Ascending aorta (tissue), 2 donors: ENCODE data around the gene RNASE12. TPM values are rescaled to one million over a fixed set of nuclear protein-coding genes. Genes with fewer than 3 reads are reported as not detected.

ENCODE experiments used
- DNase-seq, 2 donors: peaks; one replicate each; pipeline ENCODE4 v3.0.0-alpha.2; 2019; ENCODE audit warnings: low spot score in 2 of 2
- H3K27ac ChIP-seq, 2 donors: fragments of 200-600 bp; sonication (generic); one replicate each; pipeline ENCODE4 v1.5.1; 2016 to 2017; ENCODE audit warnings: mild to moderate bottlenecking in 1 of 2
- H3K27me3 ChIP-seq: fragments of 200-600 bp; sonication (generic); one replicate; pipeline ENCODE4 v1.5.1; 2017
- H3K36me3 ChIP-seq, 2 donors: fragments of 200-600 bp; sonication (generic); one replicate each; pipeline ENCODE4 v1.5.1; 2016
- H3K4me1 ChIP-seq, 2 donors: fragments of 200-600 bp; sonication (generic); one replicate each; pipeline ENCODE4 v1.5.1; 2016 to 2017; ENCODE audit warnings: mild to moderate bottlenecking in 1 of 2
- H3K4me3 ChIP-seq, 2 donors: fragments of 200-600 bp; sonication (generic); one replicate each; pipeline ENCODE4 v1.5.1; 2016 to 2017; ENCODE audit warnings: mild to moderate bottlenecking in 1 of 2
- H3K9me3 ChIP-seq, 2 donors: fragments of 200-600 bp; sonication (generic); one replicate each; pipeline ENCODE4 v1.5.1; 2016
- intact Hi-C: fragments of 100-400 bp; cut with DNase I; formaldehyde crosslinking; loops from one replicate; pipeline ENCODE4 v1.15.1; 2023
- total RNA-seq: library from RNA; depleted of rRNA; stranded (reverse); fragments of >200 nt; gene quantifications from one replicate; pipeline ENCODE4 v1.1.0, GENCODE V29; 2016
- TF ChIP-seq, protein P1 (sequence below), 3 experiments: fragments of 200-600 bp in 2 of 3; fragments of 450-650 bp in 1 of 3; sonication (generic) in 2 of 3; IDR thresholded peaks; one replicate each; pipeline ENCODE4 v1.5.1; 2016 to 2019; ENCODE audit warnings: antibody characterized with exemption in 3 of 3, mild to moderate bottlenecking in 1 of 3, moderate library complexity in 1 of 3

The RNASE12 gene
- total RNA-seq, 1 donor from 2014 or later = not detected

- H3K27me3 ChIP-seq = no peaks in the 10 kb centered on the region
- no peak overlapping the region for H3K4me3 ChIP-seq
- H3K27ac ChIP-seq = no peak overlapping the region
- no peaks in the 10 kb centered on the region for H3K9me3 ChIP-seq
- TF ChIP-seq, protein P1, sequence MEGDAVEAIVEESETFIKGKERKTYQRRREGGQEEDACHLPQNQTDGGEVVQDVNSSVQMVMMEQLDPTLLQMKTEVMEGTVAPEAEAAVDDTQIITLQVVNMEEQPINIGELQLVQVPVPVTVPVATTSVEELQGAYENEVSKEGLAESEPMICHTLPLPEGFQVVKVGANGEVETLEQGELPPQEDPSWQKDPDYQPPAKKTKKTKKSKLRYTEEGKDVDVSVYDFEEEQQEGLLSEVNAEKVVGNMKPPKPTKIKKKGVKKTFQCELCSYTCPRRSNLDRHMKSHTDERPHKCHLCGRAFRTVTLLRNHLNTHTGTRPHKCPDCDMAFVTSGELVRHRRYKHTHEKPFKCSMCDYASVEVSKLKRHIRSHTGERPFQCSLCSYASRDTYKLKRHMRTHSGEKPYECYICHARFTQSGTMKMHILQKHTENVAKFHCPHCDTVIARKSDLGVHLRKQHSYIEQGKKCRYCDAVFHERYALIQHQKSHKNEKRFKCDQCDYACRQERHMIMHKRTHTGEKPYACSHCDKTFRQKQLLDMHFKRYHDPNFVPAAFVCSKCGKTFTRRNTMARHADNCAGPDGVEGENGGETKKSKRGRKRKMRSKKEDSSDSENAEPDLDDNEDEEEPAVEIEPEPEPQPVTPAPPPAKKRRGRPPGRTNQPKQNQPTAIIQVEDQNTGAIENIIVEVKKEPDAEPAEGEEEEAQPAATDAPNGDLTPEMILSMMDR (IDR thresholded peaks at IDR 0.05) = no peak
- H3K4me1 ChIP-seq = no peaks in the 10 kb centered on the region
- intact Hi-C loops = no loop called here
- no peaks in the 10 kb centered on the region for H3K36me3 ChIP-seq
- no peak for DNase-seq
These were observed 31.7 kb downstream of the RNASE12 start for GRCh38 chr14:20559461-20559904.

- Histone ChIP-seq H3K27me3 (no peaks in the 10 kb centered on the region), H3K4me1 (no peaks in the 10 kb centered on the region), H3K4me3 (no peak overlapping the region), H3K9me3 (no peaks in the 10 kb centered on the region), H3K36me3 (no peaks in the 10 kb centered on the region), H3K27ac (no peak overlapping the region)
- TF ChIP-seq, protein P1 (IDR thresholded peaks at IDR 0.05) = no peak
- intact Hi-C loops = no loop called here
- DNase-seq = no peak
These were observed 34.0 kb downstream of the RNASE12 start for GRCh38 chr14:20557212-20557542.

DNA sequence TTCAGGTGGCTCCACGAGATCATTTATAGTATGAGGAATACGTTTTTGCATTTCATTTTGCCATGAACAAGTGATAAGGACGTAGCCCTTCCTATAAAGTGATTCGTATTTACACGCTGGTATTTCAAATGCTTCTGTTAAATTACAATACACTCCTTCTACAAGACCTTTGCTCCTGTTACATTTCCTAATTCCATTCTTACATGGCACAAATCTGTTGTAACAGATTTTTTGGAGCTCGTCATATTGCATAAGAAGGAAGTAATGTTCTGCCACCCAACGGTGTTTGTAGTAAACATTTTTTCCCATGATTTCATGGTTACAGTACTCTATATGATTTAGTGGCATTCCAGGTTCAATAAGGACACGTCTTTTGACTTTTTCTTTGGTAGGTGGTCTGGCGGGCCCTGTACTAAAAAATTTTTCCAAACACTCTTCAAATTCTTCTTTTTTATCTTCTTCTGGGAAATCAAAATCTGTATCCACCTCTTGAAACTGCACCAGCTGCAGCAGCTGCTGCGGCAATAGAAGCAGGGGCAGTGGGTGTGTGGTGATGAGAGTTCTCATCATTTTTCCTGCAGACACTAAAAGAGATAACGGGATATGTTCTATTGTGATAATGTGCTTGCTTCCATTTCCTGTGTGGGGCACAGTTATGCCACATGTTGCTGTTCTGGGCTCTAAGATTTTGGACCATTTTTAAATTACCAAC lies 34.5 kb downstream of the RNASE12 start:
- Histone ChIP-seq H3K27ac (no peak overlapping the region), H3K4me3 (no peak overlapping the region), H3K27me3 (no peaks in the 10 kb centered on the region), H3K4me1 (no peaks in the 10 kb centered on the region), H3K36me3 (no peaks in the 10 kb centered on the region), H3K9me3 (no peaks in the 10 kb centered on the region)
- no peak for DNase-seq
- intact Hi-C loops = no loop called here
- TF ChIP-seq, protein P1 (IDR thresholded peaks at IDR 0.05) = no peak

DNA sequence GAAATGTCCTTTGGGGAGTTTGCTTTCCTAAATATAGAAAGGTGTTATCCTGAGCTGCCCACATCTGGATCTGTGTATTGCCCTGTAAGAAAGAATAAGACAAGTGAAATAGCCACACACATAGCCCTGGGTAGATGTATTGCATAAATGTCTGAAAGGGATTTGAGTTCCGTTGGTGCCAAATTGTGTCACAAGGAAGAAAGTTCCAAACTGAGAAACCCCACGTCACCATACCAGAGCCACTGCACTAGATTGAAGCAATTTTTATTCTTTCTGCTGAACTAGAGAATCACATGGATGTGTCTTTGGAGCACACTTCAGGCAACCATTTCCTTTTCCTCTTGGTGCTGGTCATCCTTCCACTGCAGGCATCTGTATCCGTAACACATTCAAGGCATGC lies 35.3 kb downstream of the RNASE12 start:
- no peak overlapping the region for H3K27ac ChIP-seq
- intact Hi-C loops = no loop called here
- H3K9me3 ChIP-seq = no peaks in the 10 kb centered on the region
- H3K36me3 ChIP-seq = no peaks in the 10 kb centered on the region
- no peak overlapping the region for H3K4me3 ChIP-seq
- TF ChIP-seq, protein P1 (IDR thresholded peaks at IDR 0.05) = no peak
- DNase-seq = no peak
- H3K27me3 ChIP-seq = no peaks in the 10 kb centered on the region
- no peaks in the 10 kb centered on the region for H3K4me1 ChIP-seq

DNA sequence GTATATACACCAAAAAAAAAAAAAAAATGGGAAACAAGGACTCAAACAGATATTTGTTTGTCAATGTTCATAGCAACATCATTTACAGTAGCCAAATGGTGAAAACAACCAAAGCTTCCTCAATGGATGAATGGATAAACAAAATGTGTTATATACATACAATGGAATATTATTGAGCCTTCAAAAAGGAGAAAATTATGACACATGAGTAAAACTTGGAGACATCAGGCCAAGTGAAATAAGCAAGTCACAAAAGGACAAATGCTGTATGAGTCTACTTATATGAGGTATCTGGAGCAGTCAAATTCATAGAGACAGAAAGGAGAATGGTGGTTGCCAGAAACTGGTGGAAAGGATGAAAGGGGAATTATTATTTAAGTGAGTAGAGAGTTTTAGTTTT lies 38.2 kb downstream of the RNASE12 start:
- Histone ChIP-seq H3K27me3 (no peaks in the 10 kb centered on the region), H3K27ac (no peak overlapping the region), H3K4me3 (no peak overlapping the region), H3K9me3 (no peaks in the 10 kb centered on the region), H3K4me1 (no peaks in the 10 kb centered on the region), H3K36me3 (no peaks in the 10 kb centered on the region)
- DNase-seq = no peak
- TF ChIP-seq, protein P1 (IDR thresholded peaks at IDR 0.05) = no peak
- intact Hi-C loops = no loop called here

GRCh38 chr14:20551606-20552005 lies 39.6 kb downstream of the RNASE12 start:
- Histone ChIP-seq H3K27ac (no peak overlapping the region), H3K9me3 (no peaks in the 10 kb centered on the region), H3K4me3 (no peak overlapping the region)

More at GRCh38 chr14:20551606-20552005, 39.6 kb downstream of the RNASE12 start:
- intact Hi-C loops = no loop called here
- Histone ChIP-seq H3K36me3 (no peaks in the 10 kb centered on the region), H3K4me1 (no peaks in the 10 kb centered on the region), H3K27me3 (no peaks in the 10 kb centered on the region)
- TF ChIP-seq, protein P1 (IDR thresholded peaks at IDR 0.05) = no peak
- no peak for DNase-seq
